Panc1 (cell line): ENCODE measurements around the gene SLC25A33. TPM values are rescaled to one million over a fixed set of nuclear protein-coding genes. Genes with fewer than 3 reads are reported as not detected.

Source experiments
- ATAC-seq: fragments of 200-7000 bp; cut with Tn5 transposase; 2 replicates; pipeline ENCODE4 v1.9.1; 2020; ENCODE audit warnings: mild to moderate bottlenecking, moderate library complexity
- BruUV-seq: library from RNA; stranded (reverse); fragments of 400-500 nt; replicated peaks from 2 replicates; lab custom pipeline; 2021; lab: Mats Ljungman, UMichigan
- CTCF ChIA-PET: fragments of 300-600 bp; sonication (Branson Sonifier 250); formaldehyde crosslinking; loops from one replicate; lab custom pipeline; 2022; ENCODE audit warnings: antibody characterized with exemption; lab: Charles Lee
- POLR2A ChIA-PET: fragments of 300-600 bp; sonication (Branson Sonifier 250); formaldehyde crosslinking; loops from one replicate; lab custom pipeline; 2022; ENCODE audit warnings: antibody characterized with exemption; lab: Charles Lee
- DNase-seq: peaks from one replicate; pipeline ENCODE4 v3.0.0-alpha.2; 2010; ENCODE audit warnings: low read depth, low spot score
- H3K27ac ChIP-seq: 2 replicates; pipeline ENCODE4 v1.5.1; 2011; ENCODE audit warnings: mild to moderate bottlenecking, low read length, inconsistent platforms
- H3K27me3 ChIP-seq: fragments of 200-500 bp; sonication (Bioruptor generic); 2 replicates; pipeline ENCODE4 v1.6.0; 2014; ENCODE audit warnings: low read length, inconsistent platforms; ENCODE audit not compliant: control insufficient read depth, insufficient read depth
- H3K36me3 ChIP-seq: fragments of 200-500 bp; sonication (Bioruptor generic); 2 replicates; pipeline ENCODE4 v1.5.1; 2014; ENCODE audit warnings: inconsistent platforms, mild to moderate bottlenecking, low read length, moderate library complexity; ENCODE audit not compliant: control insufficient read depth, insufficient read depth
- H3K4me1 ChIP-seq: 2 replicates; pipeline ENCODE4 v1.5.1; 2011; ENCODE audit warnings: inconsistent platforms, mild to moderate bottlenecking, low read length, moderate library complexity; ENCODE audit not compliant: control insufficient read depth, insufficient read depth
- H3K4me3 ChIP-seq, 2 experiments: 2 replicates each; pipeline ENCODE4 v1.5.1; 2011 to 2012; ENCODE audit warnings: low read depth in 2 of 2, low read length in 2 of 2, mild to moderate bottlenecking in 2 of 2, inconsistent platforms in 1 of 2, moderate library complexity in 1 of 2
- H3K9me3 ChIP-seq: fragments of 200-500 bp; sonication (Bioruptor generic); 2 replicates; pipeline ENCODE4 v1.5.1; 2014; ENCODE audit warnings: low read depth, mild to moderate bottlenecking, inconsistent platforms, low read length, moderate library complexity; ENCODE audit not compliant: control insufficient read depth, insufficient read depth
- POLR2AphosphoS5 ChIP-seq: IDR thresholded peaks from 2 replicates; pipeline ENCODE4 v1.6.1; 2012; ENCODE audit warnings: mild to moderate bottlenecking, low read depth, low read length, moderate library complexity
- REST ChIP-seq, 2 experiments: IDR thresholded peaks; 2 replicates each; pipeline ENCODE4 v1.6.1; 2011 to 2012; ENCODE audit warnings: low read depth in 2 of 2, control low read depth in 1 of 2, low read length in 1 of 2, mild to moderate bottlenecking in 1 of 2, moderate library complexity in 1 of 2; ENCODE audit not compliant: insufficient read depth in 1 of 2
- SIN3A ChIP-seq: IDR thresholded peaks from 2 replicates; pipeline ENCODE4 v1.6.1; 2012; ENCODE audit warnings: low read depth, mild to moderate bottlenecking, low read length, moderate library complexity, borderline replicate concordance; ENCODE audit not compliant: insufficient read depth
- TCF7L2 ChIP-seq: IDR thresholded peaks from 2 replicates; pipeline ENCODE4 v1.6.1; 2011; ENCODE audit warnings: mild to moderate bottlenecking, low read depth, low read length, inconsistent platforms
- in situ Hi-C: cut with HindIII; loops from 2 replicates; pipeline ENCODE4 v1.10.0; 2016; ENCODE audit warnings: low sequenced_read_pairs, low pct_unique_long_range_greater_than_20kb
- intact Hi-C: fragments of 100-400 bp; cut with micrococcal nuclease; formaldehyde crosslinking; loops from one replicate; pipeline ENCODE4 v1.10.0; 2022; ENCODE audit not compliant: unreplicated experiment
- total RNA-seq: library from RNA; stranded (reverse); gene quantifications from one replicate; pipeline ENCODE4 v1.2.1, GENCODE V29; 2021; ENCODE audit not compliant: unreplicated experiment
- TF ChIP-seq, protein P1 (sequence below): fragments of 450-650 bp; IDR thresholded peaks from 2 replicates; pipeline ENCODE4 v1.5.1; 2017; ENCODE audit warnings: mild to moderate bottlenecking

The SLC25A33 gene
- total RNA-seq, 1 experiment from 2014 or later = 13.4 TPM

DNA sequence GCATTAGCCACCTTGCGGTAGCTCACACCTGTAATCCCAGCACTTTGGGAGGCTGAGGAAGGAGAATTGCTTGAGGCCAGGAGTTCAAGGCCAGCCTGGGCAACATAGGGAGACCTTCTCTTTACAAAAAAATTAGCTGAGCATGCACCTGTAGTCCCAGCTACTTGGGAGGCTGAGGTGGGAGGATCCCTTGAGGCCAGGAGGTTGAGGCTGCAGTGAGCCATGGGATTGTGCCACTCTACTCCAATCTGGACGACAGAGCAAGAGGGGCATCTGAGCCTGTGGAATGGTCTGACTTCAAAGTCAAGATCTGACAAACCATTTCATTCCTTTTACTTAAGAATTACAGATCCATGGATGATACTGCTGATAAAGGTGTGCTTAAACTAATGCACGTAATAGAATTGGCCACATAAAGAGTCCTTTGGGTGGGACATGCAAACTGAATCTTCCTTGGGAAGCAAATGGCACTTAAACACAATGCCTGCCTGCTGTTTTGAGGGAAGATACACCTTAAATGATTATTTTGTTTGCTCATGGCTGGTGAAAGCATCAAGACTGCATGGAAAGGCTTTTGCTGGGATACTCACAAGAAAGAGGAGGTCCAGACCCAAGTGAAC is 47.0 kb downstream of the SLC25A33 start:
- no peak for ATAC-seq

GRCh38 chr1:9588551-9589143 is 49.4 kb downstream of the SLC25A33 start, which contains the start of gene TMEM201:
TMEM201 (plus strand) TSS chr1:9588911; CDS start chr1:9588931, 20 bp downstream.
- Histone ChIP-seq H3K36me3 (no peaks in the 10 kb centered on the region), H3K9me3 (no peaks in the 10 kb centered on the region), H3K4me1 (peaks cover 3% of the 10 kb centered on the region; the same call in 1 of the 2 replicates), H3K27ac (peak within 1 kb of the TSS; percentile 73), H3K27me3 (no peaks in the 10 kb centered on the region), H3K4me3 (peak within 1 kb of the TSS; percentile 64 to 77)
- peak; percentile 92 for ATAC-seq
- ChIA-PET CTCF (interaction anchor here (0.6 to 1.0 kb wide), 4 partner anchors 15 to 311 kb away, joined by 3 to 4 read pairs (median 3); no protein-coding TSS in a partner anchor), POLR2A (no interaction called here)
- DNase-seq = peak; percentile 20
- in situ Hi-C loops = no loop called here
- intact Hi-C loops = no loop called here
- TF ChIP-seq POLR2AphosphoS5 = no peak
- TF ChIP-seq, protein P1, sequence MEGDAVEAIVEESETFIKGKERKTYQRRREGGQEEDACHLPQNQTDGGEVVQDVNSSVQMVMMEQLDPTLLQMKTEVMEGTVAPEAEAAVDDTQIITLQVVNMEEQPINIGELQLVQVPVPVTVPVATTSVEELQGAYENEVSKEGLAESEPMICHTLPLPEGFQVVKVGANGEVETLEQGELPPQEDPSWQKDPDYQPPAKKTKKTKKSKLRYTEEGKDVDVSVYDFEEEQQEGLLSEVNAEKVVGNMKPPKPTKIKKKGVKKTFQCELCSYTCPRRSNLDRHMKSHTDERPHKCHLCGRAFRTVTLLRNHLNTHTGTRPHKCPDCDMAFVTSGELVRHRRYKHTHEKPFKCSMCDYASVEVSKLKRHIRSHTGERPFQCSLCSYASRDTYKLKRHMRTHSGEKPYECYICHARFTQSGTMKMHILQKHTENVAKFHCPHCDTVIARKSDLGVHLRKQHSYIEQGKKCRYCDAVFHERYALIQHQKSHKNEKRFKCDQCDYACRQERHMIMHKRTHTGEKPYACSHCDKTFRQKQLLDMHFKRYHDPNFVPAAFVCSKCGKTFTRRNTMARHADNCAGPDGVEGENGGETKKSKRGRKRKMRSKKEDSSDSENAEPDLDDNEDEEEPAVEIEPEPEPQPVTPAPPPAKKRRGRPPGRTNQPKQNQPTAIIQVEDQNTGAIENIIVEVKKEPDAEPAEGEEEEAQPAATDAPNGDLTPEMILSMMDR = peak; percentile 98
- no peak for TF ChIP-seq REST (IDR thresholded peaks at IDR 0.05; ENCODE audit: insufficient read depth in 1 of 2, low read depth in 2 of 2, low read length in 1 of 2)
- peak; percentile 57; the same call in 1 of the 2 replicates for TF ChIP-seq TCF7L2
- peak; percentile 41; the same call in 1 of the 2 replicates for TF ChIP-seq SIN3A
- BruUV-seq = no TSS peak

More for the DNA sequence above, 47.0 kb downstream of the SLC25A33 start:
- no peaks in the 10 kb centered on the region for H3K27me3 ChIP-seq
- ChIA-PET POLR2A (no interaction called here), CTCF (interaction anchor here (0.7 kb wide), 1 partner anchor 35 kb away, joined by 5 read pairs; no protein-coding TSS in a partner anchor)
- DNase-seq = no peak
- H3K27ac ChIP-seq = no peak overlapping the region
- H3K4me1 ChIP-seq = no peaks in the 10 kb centered on the region
- TF ChIP-seq TCF7L2 = no peak
- TF ChIP-seq, protein P1 = no peak
- no peak for TF ChIP-seq SIN3A
- no peak for TF ChIP-seq REST (IDR thresholded peaks at IDR 0.05; ENCODE audit: insufficient read depth in 1 of 2, low read depth in 2 of 2, low read length in 1 of 2)
- TF ChIP-seq POLR2AphosphoS5 = no peak
- intact Hi-C loops = no loop called here
- in situ Hi-C loops = no loop called here
- H3K4me3 ChIP-seq = no peak overlapping the region
- no TSS peak for BruUV-seq
- no peaks in the 10 kb centered on the region for H3K36me3 ChIP-seq
- H3K9me3 ChIP-seq = no peaks in the 10 kb centered on the region
